Astrocyte (in vitro differentiated cells and primary cell): ENCODE results near the gene RNU6-7.

Source experiments
- CTCF ChIP-seq: IDR thresholded peaks from 2 replicates; pipeline ENCODE4 v1.5.1; 2011; ENCODE audit warnings: low read depth, mild to moderate bottlenecking, inconsistent platforms, low read length, moderate library complexity; ENCODE audit not compliant: insufficient read depth
- EZH2 ChIP-seq: IDR thresholded peaks from 2 replicates; pipeline ENCODE4 v1.6.1; 2012; ENCODE audit warnings: mild to moderate bottlenecking, low read length, inconsistent platforms; ENCODE audit not compliant: insufficient read depth

GRCh38 chr14:32166029-32166428, 35.8 kb upstream of the RNU6-7 start:
- TF ChIP-seq CTCF (no peak), EZH2 (no peak)
